Activated T-helper 2 cell treated with anti-CD3 and anti-CD28 coated beads, Interferon-gamma antibody, Interleukin-2, Interleukin-4, amounts not matched to agents 10 μg/mL and 5 μg/mL and 100 μg/mL, durations not matched to agents 14 hours and 24 hours and 36 hours (primary cell): Measurements from ENCODE around the gene CKB. TPM values are rescaled to one million over a fixed set of nuclear protein-coding genes. Genes with fewer than 3 reads are reported as not detected.

ENCODE experiments used
- DNase-seq: peaks from one replicate; pipeline ENCODE4 v3.0.0; 2021; ENCODE audit warnings: low spot score
- H3K27ac Mint-ChIP-seq: one replicate; pipeline ENCODE4 v1.8.0; 2021; ENCODE audit warnings: mixed read lengths
- H3K27me3 Mint-ChIP-seq: one replicate; pipeline ENCODE4 v1.8.0; 2021; ENCODE audit warnings: low read depth, mixed read lengths
- H3K36me3 Mint-ChIP-seq: one replicate; pipeline ENCODE4 v1.8.0; 2021; ENCODE audit warnings: low read depth, mixed read lengths
- H3K4me1 Mint-ChIP-seq: one replicate; pipeline ENCODE4 v1.8.0; 2021; ENCODE audit warnings: low read depth, mixed read lengths
- H3K4me3 Mint-ChIP-seq: one replicate; pipeline ENCODE4 v1.8.0; 2021; ENCODE audit warnings: low read depth, mild to moderate bottlenecking, moderate library complexity, mixed read lengths
- H3K9me3 Mint-ChIP-seq: one replicate; pipeline ENCODE4 v1.8.0; 2021; ENCODE audit warnings: mixed read lengths
- intact Hi-C: fragments of 100-400 bp; cut with micrococcal nuclease; formaldehyde crosslinking; loops from one replicate; pipeline ENCODE4 v1.15.1; 2023
- total RNA-seq: library from RNA; stranded (reverse); gene quantifications from 2 replicates; pipeline ENCODE4 v1.2.3, GENCODE V29; 2022

Gene CKB
- total RNA-seq, 1 donor from 2014 or later, result 15.3 TPM

- Mint-ChIP-seq H3K27ac (no peak overlapping the region), H3K27me3 (no peaks in the 10 kb centered on the region), H3K9me3 (no peaks in the 10 kb centered on the region), H3K4me3 (no peak overlapping the region), H3K36me3 (peaks cover 28% of the 10 kb centered on the region), H3K4me1 (peaks cover 17% of the 10 kb centered on the region)
- DNase-seq, result no peak
- intact Hi-C loops, result no loop called here
Observed at GRCh38 chr14:103483600-103483999, 39.0 kb downstream of the CKB start.

GRCh38 chr14:103480595-103480994 lies 42.0 kb downstream of the CKB start:
- intact Hi-C loops, result no loop called here
- H3K9me3 Mint-ChIP-seq, result no peaks in the 10 kb centered on the region
- H3K4me3 Mint-ChIP-seq, result no peak overlapping the region
- peak overlapping the region; percentile 32 for H3K27ac Mint-ChIP-seq
- peaks cover 37% of the 10 kb centered on the region for H3K36me3 Mint-ChIP-seq
- no peak for DNase-seq
- H3K27me3 Mint-ChIP-seq, result no peaks in the 10 kb centered on the region
- H3K4me1 Mint-ChIP-seq, result peaks cover 17% of the 10 kb centered on the region

DNA sequence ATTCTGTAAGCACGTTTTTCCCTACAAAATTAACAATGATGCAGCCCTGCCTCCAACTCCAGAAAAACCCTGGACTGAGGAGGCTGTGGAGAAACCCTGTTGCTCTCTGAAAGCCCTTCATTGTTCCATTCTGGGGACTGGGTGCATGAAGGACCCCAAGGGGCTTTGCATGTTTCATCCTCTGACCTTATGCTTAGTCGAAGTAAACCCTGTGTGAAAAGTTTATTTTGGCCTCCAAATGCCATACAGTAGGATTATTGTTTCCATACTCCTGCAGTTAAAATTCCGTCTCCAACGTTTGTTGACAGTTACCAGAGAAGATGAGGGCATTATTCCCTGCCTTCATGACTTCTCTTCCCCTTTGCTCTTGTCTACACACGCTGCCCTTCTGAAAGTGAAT lies 46.0 kb downstream of the CKB start:
- peaks cover 17% of the 10 kb centered on the region for H3K4me1 Mint-ChIP-seq
- H3K9me3 Mint-ChIP-seq, result no peaks in the 10 kb centered on the region
- DNase-seq, result no peak
- no peaks in the 10 kb centered on the region for H3K27me3 Mint-ChIP-seq
- no peak overlapping the region for H3K4me3 Mint-ChIP-seq
- H3K36me3 Mint-ChIP-seq, result peaks cover 48% of the 10 kb centered on the region
- no peak overlapping the region for H3K27ac Mint-ChIP-seq
- intact Hi-C loops, result no loop called here

DNA sequence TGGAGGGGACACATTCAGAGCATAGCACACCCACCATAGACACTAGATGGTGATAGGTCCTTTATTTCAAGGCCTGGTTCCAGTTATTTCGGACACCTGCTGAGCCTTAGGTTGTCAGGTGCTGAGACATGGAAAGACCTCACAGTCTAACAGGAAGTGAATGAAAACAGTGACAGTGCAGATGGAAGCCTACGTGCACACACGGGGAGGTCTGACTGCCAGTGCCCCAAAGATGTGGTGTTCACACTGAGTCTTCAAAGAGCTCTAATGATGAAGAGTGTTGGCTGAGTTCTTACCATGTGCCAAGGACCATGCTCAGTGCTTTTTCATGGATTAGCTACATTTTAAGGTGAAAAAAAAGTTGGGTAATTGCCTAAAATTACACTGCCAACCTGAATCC lies 46.6 kb downstream of the CKB start:
- intact Hi-C loops, result no loop called here
- peaks cover 12% of the 10 kb centered on the region for H3K4me1 Mint-ChIP-seq
- H3K4me3 Mint-ChIP-seq, result no peak overlapping the region
- H3K36me3 Mint-ChIP-seq, result peaks cover 46% of the 10 kb centered on the region
- no peak for DNase-seq
- H3K27ac Mint-ChIP-seq, result no peak overlapping the region
- no peaks in the 10 kb centered on the region for H3K27me3 Mint-ChIP-seq
- H3K9me3 Mint-ChIP-seq, result no peaks in the 10 kb centered on the region

GRCh38 chr14:103474893-103475292 lies 47.7 kb downstream of the CKB start:
- H3K4me3 Mint-ChIP-seq, result no peak overlapping the region
- H3K36me3 Mint-ChIP-seq, result peaks cover 49% of the 10 kb centered on the region
- H3K9me3 Mint-ChIP-seq, result no peaks in the 10 kb centered on the region
- intact Hi-C loops, result no loop called here
- peaks cover under 1% of the 10 kb centered on the region for H3K4me1 Mint-ChIP-seq
- no peak for DNase-seq
- no peaks in the 10 kb centered on the region for H3K27me3 Mint-ChIP-seq
- no peak overlapping the region for H3K27ac Mint-ChIP-seq

GRCh38 chr14:103472939-103473338 lies 49.7 kb downstream of the CKB start:
- Mint-ChIP-seq H3K36me3 (peaks cover 56% of the 10 kb centered on the region), H3K4me1 (no peaks in the 10 kb centered on the region), H3K4me3 (no peak overlapping the region)

More at GRCh38 chr14:103472939-103473338, 49.7 kb downstream of the CKB start:
- Mint-ChIP-seq H3K27ac (no peak overlapping the region), H3K9me3 (no peaks in the 10 kb centered on the region), H3K27me3 (no peaks in the 10 kb centered on the region)
- intact Hi-C loops, result no loop called here
- DNase-seq, result no peak

Other genes starting within 250 kb of the CKB start
- 261 TPM in 2 replicates for gene EIF5, start 188.6 kb downstream of the CKB start, total RNA-seq
- 81.4 and 84.1 TPM in 2 replicates for gene MARK3, start 137.4 kb downstream of the CKB start, total RNA-seq
- gene TRMT61A, start 6.4 kb upstream of the CKB start, total RNA-seq, result 13.7 and 15.0 TPM in 2 replicates
- 28.2 and 29.2 TPM in 2 replicates for gene BAG5, start 39.8 kb upstream of the CKB start, total RNA-seq
- 31.9 and 33.5 TPM in 2 replicates for gene COA8, start 40.1 kb upstream of the CKB start, total RNA-seq
- gene KLC1, start 106.4 kb upstream of the CKB start, total RNA-seq, result 161 and 169 TPM in 2 replicates
- 52.9 and 53.7 TPM in 2 replicates for gene XRCC3, start 192.6 kb upstream of the CKB start, total RNA-seq
- gene ZFYVE21, start 193.0 kb upstream of the CKB start, total RNA-seq, result 24.6 and 27.5 TPM in 2 replicates